GM23338 (cell line): ENCODE results near the gene INPP5D. TPM values are rescaled to one million over a fixed set of nuclear protein-coding genes. Genes with fewer than 3 reads are reported as not detected.
A peak's percentile ranks its signal among the peaks of the same experiment; 100 is the strongest.

Source experiments
- ATAC-seq: fragments of 200-7000 bp; cut with Tn5 transposase; 3 replicates; pipeline ENCODE4 v1.9.1; 2020
- DNase-seq: peaks from one replicate; pipeline ENCODE4 v3.0.0-alpha.2; 2015; ENCODE audit warnings: low spot score
- H2AFZ ChIP-seq: fragments of 200-600 bp; sonication (generic); 2 replicates; pipeline ENCODE4 v1.8.0; 2016; ENCODE audit warnings: antibody characterized with exemption, mild to moderate bottlenecking, moderate library complexity
- H3F3A ChIP-seq: fragments of 200-600 bp; sonication (generic); replicated peaks from 2 replicates; pipeline ENCODE4 v1.8.0; 2017; ENCODE audit warnings: antibody characterized with exemption, mixed run types, low read depth
- H3K27ac ChIP-seq: fragments of 200-600 bp; sonication (generic); 2 replicates; pipeline ENCODE4 v1.6.1; 2016; ENCODE audit warnings: low read depth
- H3K27me3 ChIP-seq: fragments of 200-600 bp; sonication (generic); 2 replicates; pipeline ENCODE4 v1.8.0; 2016; ENCODE audit warnings: mild to moderate bottlenecking, mixed run types, moderate library complexity; ENCODE audit not compliant: insufficient read depth
- H3K36me3 ChIP-seq: fragments of 200-600 bp; sonication (generic); 2 replicates; pipeline ENCODE4 v1.8.0; 2016; ENCODE audit warnings: mild to moderate bottlenecking; ENCODE audit not compliant: insufficient read depth
- H3K4me1 ChIP-seq: fragments of 200-600 bp; sonication (generic); 2 replicates; pipeline ENCODE4 v1.8.0; 2016; ENCODE audit warnings: mild to moderate bottlenecking, moderate library complexity; ENCODE audit not compliant: insufficient read depth
- H3K4me2 ChIP-seq: fragments of 200-600 bp; sonication (generic); 2 replicates; pipeline ENCODE4 v1.7.1; 2017; ENCODE audit warnings: mixed run types
- H3K4me3 ChIP-seq: fragments of 200-600 bp; sonication (generic); 2 replicates; pipeline ENCODE4 v1.6.1; 2016; ENCODE audit warnings: mixed run types
- H3K79me2 ChIP-seq: fragments of 200-600 bp; sonication (generic); replicated peaks from 2 replicates; pipeline ENCODE4 v1.8.0; 2017; ENCODE audit warnings: mild to moderate bottlenecking; ENCODE audit not compliant: insufficient read depth
- H3K9me2 ChIP-seq: fragments of 200-600 bp; sonication (generic); 2 replicates; pipeline ENCODE4 v1.8.0; 2017; ENCODE audit not compliant: insufficient read depth
- H4K20me1 ChIP-seq: fragments of 200-600 bp; sonication (generic); replicated peaks from 2 replicates; pipeline ENCODE4 v1.8.0; 2017; ENCODE audit warnings: mild to moderate bottlenecking; ENCODE audit not compliant: insufficient read depth
- H3K27ac Mint-ChIP-seq: 2 replicates; pipeline ENCODE4 v1.8.0; 2020; ENCODE audit warnings: inconsistent platforms, mild to moderate bottlenecking, moderate library complexity, mixed read lengths
- H3K27me3 Mint-ChIP-seq: 3 replicates; pipeline ENCODE4 v1.8.0; 2022; ENCODE audit warnings: low read depth, mild to moderate bottlenecking, moderate library complexity, mixed read lengths, inconsistent platforms; ENCODE audit not compliant: insufficient read depth, poor library complexity
- H3K36me3 Mint-ChIP-seq: 3 replicates; pipeline ENCODE4 v1.8.0; 2021; ENCODE audit warnings: low read depth, mild to moderate bottlenecking, inconsistent platforms, moderate library complexity, mixed read lengths
- H3K4me1 Mint-ChIP-seq: 3 replicates; pipeline ENCODE4 v1.8.0; 2020; ENCODE audit warnings: mild to moderate bottlenecking, inconsistent platforms, mixed read lengths
- H3K4me3 Mint-ChIP-seq: 3 replicates; pipeline ENCODE4 v1.8.0; 2021; ENCODE audit warnings: moderate library complexity, mild to moderate bottlenecking, inconsistent platforms, mixed read lengths
- H3K9me3 Mint-ChIP-seq: 3 replicates; pipeline ENCODE4 v1.8.0; 2020; ENCODE audit warnings: moderate library complexity, mild to moderate bottlenecking, inconsistent platforms, mixed read lengths
- CREB1 ChIP-seq: fragments of 250-450 bp; sonication (Bioruptor Pico); IDR thresholded peaks from 2 replicates; pipeline ENCODE4 v1.5.0; 2020; ENCODE audit warnings: low read depth, mild to moderate bottlenecking, moderate library complexity
- EZH2phosphoT487 ChIP-seq: fragments of 200-600 bp; sonication (generic); IDR thresholded peaks from one replicate; pipeline ENCODE4 v1.8.1; 2018; ENCODE audit warnings: antibody characterized with exemption; ENCODE audit not compliant: unreplicated experiment
- JUNB ChIP-seq: IDR thresholded peaks from one replicate; pipeline ENCODE4 v1.6.1; 2016; ENCODE audit warnings: antibody characterized with exemption; ENCODE audit not compliant: unreplicated experiment
- POLR2AphosphoS5 ChIP-seq: IDR thresholded peaks from 2 replicates; pipeline ENCODE4 v1.6.1; 2016; ENCODE audit warnings: antibody characterized with exemption, low read depth
- STAT1 ChIP-seq: IDR thresholded peaks from one replicate; pipeline ENCODE4 v1.6.1; 2016; ENCODE audit warnings: antibody characterized with exemption; ENCODE audit not compliant: unreplicated experiment
- ZNF114 ChIP-seq: fragments of 250-450 bp; sonication (Bioruptor Pico); IDR thresholded peaks from 2 replicates; pipeline ENCODE4 v1.5.0; 2020; ENCODE audit warnings: mild to moderate bottlenecking, moderate library complexity
- polyA plus RNA-seq: library from polyadenylated mRNA; unstranded; fragments of >200 nt; fragmentation: Nextera tagmentation; extraction: Ambion mirVana; gene quantifications from 2 replicates; pipeline ENCODE4 v1.2.1, GENCODE V29; 2016
- total RNA-seq: library from RNA; depleted of rRNA; stranded (reverse); fragments of >200 nt; shearing (Covaris generic); gene quantifications from 2 replicates; pipeline ENCODE4 v1.2.3, GENCODE V29; 2014
- TF ChIP-seq, protein P1 (sequence below): fragments of 250-450 bp; sonication (Bioruptor Pico); IDR thresholded peaks from 2 replicates; pipeline ENCODE4 v1.5.0; 2020; ENCODE audit warnings: mild to moderate bottlenecking, moderate library complexity
- TF ChIP-seq, protein P2 (sequence below): IDR thresholded peaks from 2 replicates; pipeline ENCODE4 v1.6.1; 2016; ENCODE audit warnings: antibody characterized with exemption
- TF ChIP-seq, protein P3 (sequence below), 2 experiments: fragments of 200-600 bp in 1 of 2; sonication (generic) in 1 of 2; conservative IDR thresholded peaks; 2 replicates each; pipeline versions ENCODE4 v1.5.1 to v1.6.1; 2016 to 2017; ENCODE audit warnings: antibody characterized with exemption in 2 of 2, low read depth in 2 of 2, mild to moderate bottlenecking in 2 of 2, moderate library complexity in 1 of 2

The INPP5D gene
- total and polyA plus RNA-seq, 2 experiments from 2014 or later: 6.6 to 8.3 TPM

DNA sequence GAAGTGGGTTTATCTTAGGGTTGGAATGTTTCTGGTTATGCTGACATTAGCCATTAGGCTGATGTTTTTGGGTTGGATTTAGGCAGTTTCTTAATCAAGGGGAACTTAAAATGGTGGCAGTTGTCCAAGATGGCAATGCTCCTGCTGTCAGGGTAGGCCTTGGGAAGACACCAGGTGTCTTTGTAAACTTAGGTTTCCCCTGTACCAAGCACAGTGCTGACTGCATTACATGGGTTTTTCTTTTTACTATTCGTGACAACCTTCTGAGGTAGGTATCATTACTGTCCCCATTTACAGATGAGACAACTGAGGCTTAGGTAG is 190.8 kb downstream of the INPP5D start (continued):
- TF ChIP-seq, protein P1, sequence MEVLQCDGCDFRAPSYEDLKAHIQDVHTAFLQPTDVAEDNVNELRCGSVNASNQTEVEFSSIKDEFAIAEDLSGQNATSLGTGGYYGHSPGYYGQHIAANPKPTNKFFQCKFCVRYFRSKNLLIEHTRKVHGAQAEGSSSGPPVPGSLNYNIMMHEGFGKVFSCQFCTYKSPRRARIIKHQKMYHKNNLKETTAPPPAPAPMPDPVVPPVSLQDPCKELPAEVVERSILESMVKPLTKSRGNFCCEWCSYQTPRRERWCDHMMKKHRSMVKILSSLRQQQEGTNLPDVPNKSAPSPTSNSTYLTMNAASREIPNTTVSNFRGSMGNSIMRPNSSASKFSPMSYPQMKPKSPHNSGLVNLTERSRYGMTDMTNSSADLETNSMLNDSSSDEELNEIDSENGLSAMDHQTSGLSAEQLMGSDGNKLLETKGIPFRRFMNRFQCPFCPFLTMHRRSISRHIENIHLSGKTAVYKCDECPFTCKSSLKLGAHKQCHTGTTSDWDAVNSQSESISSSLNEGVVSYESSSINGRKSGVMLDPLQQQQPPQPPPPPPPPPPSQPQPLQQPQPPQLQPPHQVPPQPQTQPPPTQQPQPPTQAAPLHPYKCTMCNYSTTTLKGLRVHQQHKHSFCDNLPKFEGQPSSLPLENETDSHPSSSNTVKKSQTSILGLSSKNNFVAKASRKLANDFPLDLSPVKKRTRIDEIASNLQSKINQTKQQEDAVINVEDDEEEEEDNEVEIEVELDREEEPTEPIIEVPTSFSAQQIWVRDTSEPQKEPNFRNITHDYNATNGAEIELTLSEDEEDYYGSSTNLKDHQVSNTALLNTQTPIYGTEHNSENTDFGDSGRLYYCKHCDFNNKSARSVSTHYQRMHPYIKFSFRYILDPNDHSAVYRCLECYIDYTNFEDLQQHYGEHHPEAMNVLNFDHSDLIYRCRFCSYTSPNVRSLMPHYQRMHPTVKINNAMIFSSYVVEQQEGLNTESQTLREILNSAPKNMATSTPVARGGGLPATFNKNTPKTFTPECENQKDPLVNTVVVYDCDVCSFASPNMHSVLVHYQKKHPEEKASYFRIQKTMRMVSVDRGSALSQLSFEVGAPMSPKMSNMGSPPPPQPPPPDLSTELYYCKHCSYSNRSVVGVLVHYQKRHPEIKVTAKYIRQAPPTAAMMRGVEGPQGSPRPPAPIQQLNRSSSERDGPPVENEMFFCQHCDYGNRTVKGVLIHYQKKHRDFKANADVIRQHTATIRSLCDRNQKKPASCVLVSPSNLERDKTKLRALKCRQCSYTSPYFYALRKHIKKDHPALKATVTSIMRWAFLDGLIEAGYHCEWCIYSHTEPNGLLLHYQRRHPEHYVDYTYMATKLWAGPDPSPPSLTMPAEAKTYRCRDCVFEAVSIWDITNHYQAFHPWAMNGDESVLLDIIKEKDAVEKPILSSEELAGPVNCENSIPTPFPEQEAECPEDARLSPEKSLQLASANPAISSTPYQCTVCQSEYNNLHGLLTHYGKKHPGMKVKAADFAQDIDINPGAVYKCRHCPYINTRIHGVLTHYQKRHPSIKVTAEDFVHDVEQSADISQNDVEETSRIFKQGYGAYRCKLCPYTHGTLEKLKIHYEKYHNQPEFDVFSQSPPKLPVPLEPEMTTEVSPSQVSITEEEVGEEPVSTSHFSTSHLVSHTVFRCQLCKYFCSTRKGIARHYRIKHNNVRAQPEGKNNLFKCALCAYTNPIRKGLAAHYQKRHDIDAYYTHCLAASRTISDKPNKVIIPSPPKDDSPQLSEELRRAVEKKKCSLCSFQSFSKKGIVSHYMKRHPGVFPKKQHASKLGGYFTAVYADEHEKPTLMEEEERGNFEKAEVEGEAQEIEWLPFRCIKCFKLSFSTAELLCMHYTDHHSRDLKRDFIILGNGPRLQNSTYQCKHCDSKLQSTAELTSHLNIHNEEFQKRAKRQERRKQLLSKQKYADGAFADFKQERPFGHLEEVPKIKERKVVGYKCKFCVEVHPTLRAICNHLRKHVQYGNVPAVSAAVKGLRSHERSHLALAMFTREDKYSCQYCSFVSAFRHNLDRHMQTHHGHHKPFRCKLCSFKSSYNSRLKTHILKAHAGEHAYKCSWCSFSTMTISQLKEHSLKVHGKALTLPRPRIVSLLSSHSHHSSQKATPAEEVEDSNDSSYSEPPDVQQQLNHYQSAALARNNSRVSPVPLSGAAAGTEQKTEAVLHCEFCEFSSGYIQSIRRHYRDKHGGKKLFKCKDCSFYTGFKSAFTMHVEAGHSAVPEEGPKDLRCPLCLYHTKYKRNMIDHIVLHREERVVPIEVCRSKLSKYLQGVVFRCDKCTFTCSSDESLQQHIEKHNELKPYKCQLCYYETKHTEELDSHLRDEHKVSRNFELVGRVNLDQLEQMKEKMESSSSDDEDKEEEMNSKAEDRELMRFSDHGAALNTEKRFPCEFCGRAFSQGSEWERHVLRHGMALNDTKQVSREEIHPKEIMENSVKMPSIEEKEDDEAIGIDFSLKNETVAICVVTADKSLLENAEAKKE: no peak
- TF ChIP-seq POLR2AphosphoS5 (no peak), JUNB (no peak), EZH2phosphoT487 (no peak), ZNF114 (CRISPR knock-in tag) (no peak)

DNA sequence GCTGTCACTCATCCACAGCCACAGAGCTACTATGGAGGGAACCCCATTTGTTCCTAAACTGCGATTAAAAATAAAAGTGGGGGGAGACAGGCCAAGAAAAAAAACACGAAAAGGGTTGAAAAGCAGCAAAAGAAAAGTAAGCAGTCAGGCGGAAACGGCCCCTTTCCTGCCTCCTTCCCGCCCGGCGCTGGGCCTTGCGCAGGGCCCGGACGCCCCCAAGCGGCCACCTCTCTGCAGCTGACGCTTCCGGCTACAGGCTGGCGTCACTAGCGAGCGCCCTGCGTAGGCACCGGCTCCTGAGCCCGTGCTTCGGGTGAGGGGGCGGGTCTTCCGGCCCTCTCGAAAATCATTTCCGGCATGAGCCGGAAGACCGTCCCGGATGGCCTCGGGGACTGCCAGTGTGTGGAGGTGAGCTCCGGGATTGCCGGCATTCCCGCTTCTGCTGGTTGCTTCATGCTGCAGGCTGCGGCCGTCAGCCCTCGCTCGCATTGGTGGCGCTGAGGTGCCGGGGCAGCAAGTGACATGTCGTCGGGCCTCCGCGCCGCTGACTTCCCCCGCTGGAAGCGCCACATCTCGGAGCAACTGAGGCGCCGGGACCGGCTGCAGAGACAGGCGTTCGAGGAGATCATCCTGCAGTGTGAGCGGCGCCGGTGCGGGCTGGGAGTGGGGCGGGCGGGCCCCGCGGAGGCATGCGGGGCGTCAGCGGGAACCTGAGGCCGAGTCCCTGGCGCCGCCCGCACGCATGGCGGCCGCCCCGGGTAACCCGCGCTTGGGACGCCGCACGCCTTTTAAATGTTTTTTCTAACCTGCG is 191.4 kb downstream of the INPP5D start, which contains the start of gene ATG16L1:
Gene ATG16L1, plus strand, starts transcription at position 368 of the 811 bp plus-strand sequence. Its CDS starts 155 bp downstream, at position 523.
- DNase-seq (peak; percentile 97), ATAC-seq (peak; percentile 99)
- Mint-ChIP-seq H3K4me3 (peak within 1 kb of the TSS; percentile 91), H3K27me3 (peaks cover 5% of the 10 kb centered on the region), H3K36me3 (peaks cover 37% of the 10 kb centered on the region), H3K27ac (peak within 1 kb of the TSS; percentile 94), H3K9me3 (peaks cover 19% of the 10 kb centered on the region), H3K4me1 (peaks cover 5% of the 10 kb centered on the region; the same call in 2 of the 3 replicates)
- Histone ChIP-seq H3K27me3 (no peaks in the 10 kb centered on the region), H3K4me2 (peak within 1 kb of the TSS; percentile 90), H3K79me2 (peaks cover 47% of the 10 kb centered on the region), H3F3A (no peaks in the 10 kb centered on the region), H2AFZ (peak within 1 kb of the TSS; percentile 100), H3K36me3 (peaks cover 15% of the 10 kb centered on the region), H3K27ac (peak within 1 kb of the TSS; percentile 65; the same call in 1 of the 2 replicates), H3K4me3 (peak within 1 kb of the TSS; percentile 84), H3K9me2 (no peaks in the 10 kb centered on the region), H3K4me1 (0 out of 2 replicates have a peak, but pooled peaks cover 4% of the 10 kb centered on the region), H4K20me1 (peaks cover 33% of the 10 kb centered on the region)
- TF ChIP-seq JUNB (no peak), POLR2AphosphoS5 (peak; percentile 85), EZH2phosphoT487 (no peak), ZNF114 (CRISPR knock-in tag) (no peak), STAT1 (no peak), CREB1 (CRISPR knock-in tag) (peak; percentile 98)
- TF ChIP-seq, protein P2, sequence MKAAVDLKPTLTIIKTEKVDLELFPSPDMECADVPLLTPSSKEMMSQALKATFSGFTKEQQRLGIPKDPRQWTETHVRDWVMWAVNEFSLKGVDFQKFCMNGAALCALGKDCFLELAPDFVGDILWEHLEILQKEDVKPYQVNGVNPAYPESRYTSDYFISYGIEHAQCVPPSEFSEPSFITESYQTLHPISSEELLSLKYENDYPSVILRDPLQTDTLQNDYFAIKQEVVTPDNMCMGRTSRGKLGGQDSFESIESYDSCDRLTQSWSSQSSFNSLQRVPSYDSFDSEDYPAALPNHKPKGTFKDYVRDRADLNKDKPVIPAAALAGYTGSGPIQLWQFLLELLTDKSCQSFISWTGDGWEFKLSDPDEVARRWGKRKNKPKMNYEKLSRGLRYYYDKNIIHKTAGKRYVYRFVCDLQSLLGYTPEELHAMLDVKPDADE: peak; percentile 84
- TF ChIP-seq, protein P3, sequence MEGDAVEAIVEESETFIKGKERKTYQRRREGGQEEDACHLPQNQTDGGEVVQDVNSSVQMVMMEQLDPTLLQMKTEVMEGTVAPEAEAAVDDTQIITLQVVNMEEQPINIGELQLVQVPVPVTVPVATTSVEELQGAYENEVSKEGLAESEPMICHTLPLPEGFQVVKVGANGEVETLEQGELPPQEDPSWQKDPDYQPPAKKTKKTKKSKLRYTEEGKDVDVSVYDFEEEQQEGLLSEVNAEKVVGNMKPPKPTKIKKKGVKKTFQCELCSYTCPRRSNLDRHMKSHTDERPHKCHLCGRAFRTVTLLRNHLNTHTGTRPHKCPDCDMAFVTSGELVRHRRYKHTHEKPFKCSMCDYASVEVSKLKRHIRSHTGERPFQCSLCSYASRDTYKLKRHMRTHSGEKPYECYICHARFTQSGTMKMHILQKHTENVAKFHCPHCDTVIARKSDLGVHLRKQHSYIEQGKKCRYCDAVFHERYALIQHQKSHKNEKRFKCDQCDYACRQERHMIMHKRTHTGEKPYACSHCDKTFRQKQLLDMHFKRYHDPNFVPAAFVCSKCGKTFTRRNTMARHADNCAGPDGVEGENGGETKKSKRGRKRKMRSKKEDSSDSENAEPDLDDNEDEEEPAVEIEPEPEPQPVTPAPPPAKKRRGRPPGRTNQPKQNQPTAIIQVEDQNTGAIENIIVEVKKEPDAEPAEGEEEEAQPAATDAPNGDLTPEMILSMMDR (conservative IDR thresholded peaks at IDR 0.05; ENCODE audit: low read depth in 2 of 2): peak; percentile 81 to 97
